ENCODE measurements around the gene NRDC. TPM values are rescaled to one million over a fixed set of nuclear protein-coding genes. Genes with fewer than 3 reads are reported as not detected.

NRDC gene, protein sequence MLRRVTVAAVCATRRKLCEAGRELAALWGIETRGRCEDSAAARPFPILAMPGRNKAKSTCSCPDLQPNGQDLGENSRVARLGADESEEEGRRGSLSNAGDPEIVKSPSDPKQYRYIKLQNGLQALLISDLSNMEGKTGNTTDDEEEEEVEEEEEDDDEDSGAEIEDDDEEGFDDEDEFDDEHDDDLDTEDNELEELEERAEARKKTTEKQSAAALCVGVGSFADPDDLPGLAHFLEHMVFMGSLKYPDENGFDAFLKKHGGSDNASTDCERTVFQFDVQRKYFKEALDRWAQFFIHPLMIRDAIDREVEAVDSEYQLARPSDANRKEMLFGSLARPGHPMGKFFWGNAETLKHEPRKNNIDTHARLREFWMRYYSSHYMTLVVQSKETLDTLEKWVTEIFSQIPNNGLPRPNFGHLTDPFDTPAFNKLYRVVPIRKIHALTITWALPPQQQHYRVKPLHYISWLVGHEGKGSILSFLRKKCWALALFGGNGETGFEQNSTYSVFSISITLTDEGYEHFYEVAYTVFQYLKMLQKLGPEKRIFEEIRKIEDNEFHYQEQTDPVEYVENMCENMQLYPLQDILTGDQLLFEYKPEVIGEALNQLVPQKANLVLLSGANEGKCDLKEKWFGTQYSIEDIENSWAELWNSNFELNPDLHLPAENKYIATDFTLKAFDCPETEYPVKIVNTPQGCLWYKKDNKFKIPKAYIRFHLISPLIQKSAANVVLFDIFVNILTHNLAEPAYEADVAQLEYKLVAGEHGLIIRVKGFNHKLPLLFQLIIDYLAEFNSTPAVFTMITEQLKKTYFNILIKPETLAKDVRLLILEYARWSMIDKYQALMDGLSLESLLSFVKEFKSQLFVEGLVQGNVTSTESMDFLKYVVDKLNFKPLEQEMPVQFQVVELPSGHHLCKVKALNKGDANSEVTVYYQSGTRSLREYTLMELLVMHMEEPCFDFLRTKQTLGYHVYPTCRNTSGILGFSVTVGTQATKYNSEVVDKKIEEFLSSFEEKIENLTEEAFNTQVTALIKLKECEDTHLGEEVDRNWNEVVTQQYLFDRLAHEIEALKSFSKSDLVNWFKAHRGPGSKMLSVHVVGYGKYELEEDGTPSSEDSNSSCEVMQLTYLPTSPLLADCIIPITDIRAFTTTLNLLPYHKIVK
- total RNA-seq (2022; extraction: Qiagen RNA extraction; ENCODE audit: low read depth) = 69.6 to 87.4 TPM (median 82.0 TPM) in 5 replicates

GRCh38 chr1:51878616-51879336, at the start of gene NRDC:
NRDC (minus strand) TSS chr1:51878727; CDS start chr1:51878615, 112 bp downstream.

Other genes starting within 250 kb of the NRDC start
- gene RAB3B, start 112.0 kb upstream of the NRDC start, total RNA-seq (2022; extraction: Qiagen RNA extraction; ENCODE audit: low read depth) = 6.9 to 11.3 TPM (median 9.1 TPM) in 5 replicates
- gene KTI12, start 155.1 kb upstream of the NRDC start, total RNA-seq (2022; extraction: Qiagen RNA extraction; ENCODE audit: low read depth) = 17.0 to 20.1 TPM (median 18.4 TPM) in 5 replicates
- 35.8 to 39.8 TPM (median 36.9 TPM) in 5 replicates for gene TXNDC12, start 176.5 kb upstream of the NRDC start, total RNA-seq (2022; extraction: Qiagen RNA extraction; ENCODE audit: low read depth)
- 29.3 to 39.4 TPM (median 35.0 TPM) in 5 replicates for gene BTF3L4, start 177.6 kb upstream of the NRDC start, total RNA-seq (2022; extraction: Qiagen RNA extraction; ENCODE audit: low read depth)

Data from A549 treated with DMSO at 1 μM for 4 hours (cell line).